ENCODE measurements around the gene LRRC3B. TPM values are rescaled to one million over a fixed set of nuclear protein-coding genes. Genes with fewer than 3 reads are reported as not detected.

LRRC3B gene
- total RNA-seq, 1 experiment from 2014 or later = not detected

- no peak for DNase-seq (ENCODE audit: low read depth)
Observed at GRCh38 chr3:26708501-26708900, 85.9 kb downstream of the LRRC3B start.

DNA sequence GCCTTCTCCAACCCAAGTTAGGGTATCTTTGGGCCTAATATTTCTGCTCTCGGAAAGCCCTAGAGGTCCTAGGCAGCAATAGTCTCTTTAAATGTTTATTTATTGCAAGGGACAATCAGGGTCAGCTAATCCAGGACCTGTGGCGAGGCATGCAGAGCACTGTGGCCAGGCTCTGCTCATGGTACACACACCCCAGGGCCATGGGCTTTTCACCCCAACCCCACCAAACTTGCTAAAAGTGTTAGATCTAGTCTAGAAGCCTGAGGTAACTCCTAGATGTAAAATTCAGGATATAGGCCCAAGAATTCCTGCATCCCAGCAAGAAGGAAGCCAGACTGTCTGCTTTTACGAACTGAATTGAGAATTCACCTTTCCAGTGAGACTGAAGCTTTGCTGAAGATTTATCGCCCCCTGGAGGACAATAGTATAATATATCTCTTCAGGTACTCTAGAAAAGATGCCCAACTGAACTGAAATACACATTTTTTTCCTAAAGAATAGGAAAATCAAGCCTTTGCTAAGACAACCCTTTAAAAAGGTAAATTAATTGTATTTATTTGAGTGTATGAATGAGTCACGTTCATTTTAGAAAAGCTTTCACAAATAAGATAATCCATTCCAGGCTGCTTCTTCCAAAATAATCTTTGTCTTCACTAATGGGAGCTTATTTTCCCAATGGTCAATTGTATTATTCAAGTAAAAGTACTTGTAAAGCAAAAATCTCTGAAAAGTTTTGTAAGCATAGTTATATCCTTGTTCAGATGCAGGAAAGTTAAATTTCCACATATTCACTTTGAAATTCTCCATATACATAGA is 89.8 kb downstream of the LRRC3B start:
- peak; percentile 16 for DNase-seq (ENCODE audit: low read depth)

- DNase-seq (ENCODE audit: low read depth) = no peak
Observed at GRCh38 chr3:26713091-26713490, 90.5 kb downstream of the LRRC3B start.

DNA sequence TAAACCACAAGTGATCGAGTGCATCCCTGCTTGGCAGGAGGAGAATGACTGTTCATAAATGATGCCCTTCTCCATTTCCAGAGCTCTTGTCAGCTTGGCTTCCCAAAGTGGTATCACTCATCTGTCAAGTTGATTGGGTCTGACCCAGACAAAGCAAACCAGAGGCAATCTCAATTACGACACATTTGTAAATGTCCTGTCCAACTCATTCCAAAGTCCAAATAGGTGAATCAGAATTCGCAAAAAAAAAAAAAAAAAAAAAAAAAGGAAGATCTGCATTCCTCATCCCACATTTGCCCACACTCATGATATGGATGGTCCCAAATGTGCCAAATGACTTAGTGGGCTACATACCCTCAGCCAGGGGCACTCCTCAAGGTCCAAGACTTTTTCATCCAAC is 91.9 kb downstream of the LRRC3B start:
- no peak for DNase-seq (ENCODE audit: low read depth)

DNA sequence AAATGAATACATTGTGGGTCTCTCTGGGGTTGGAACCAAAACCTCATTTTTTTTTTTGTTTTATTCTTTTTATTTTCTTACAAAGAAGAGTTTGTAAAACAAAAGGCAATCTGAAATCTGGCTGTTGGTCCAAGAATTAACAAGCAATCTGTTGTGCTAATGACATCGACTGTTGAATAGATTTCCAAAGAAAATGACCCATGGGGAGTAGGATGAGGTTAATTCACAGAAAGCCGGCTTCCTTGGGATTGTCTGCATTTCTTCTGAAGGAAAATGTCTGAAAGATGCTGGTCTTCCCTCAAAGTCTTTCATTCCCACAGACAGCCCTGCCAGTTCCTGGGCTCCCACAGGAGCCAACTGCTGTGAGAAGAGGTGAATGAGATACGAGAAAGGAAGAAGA is 92.9 kb downstream of the LRRC3B start:
- DNase-seq (ENCODE audit: low read depth) = no peak

DNA sequence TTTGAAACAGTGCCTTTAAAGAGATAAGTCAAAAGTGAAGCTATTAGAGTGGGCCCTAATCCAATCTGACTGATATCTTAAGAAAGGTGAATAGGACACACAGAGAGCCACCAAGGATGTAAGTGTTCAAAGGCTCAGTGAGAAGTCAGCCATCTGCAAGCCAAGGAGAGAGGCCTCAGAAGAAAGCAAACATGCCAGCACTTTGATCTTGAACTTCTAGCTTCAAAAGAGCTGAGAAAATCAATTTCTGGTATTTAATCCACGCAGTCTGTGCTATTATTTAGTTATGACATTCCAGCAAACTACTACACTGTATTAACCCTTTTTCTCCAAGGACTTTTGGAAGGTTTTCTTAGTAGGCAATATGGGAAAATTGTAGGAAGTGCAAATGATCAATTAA is 95.7 kb downstream of the LRRC3B start:
- DNase-seq (ENCODE audit: low read depth) = no peak

DNA sequence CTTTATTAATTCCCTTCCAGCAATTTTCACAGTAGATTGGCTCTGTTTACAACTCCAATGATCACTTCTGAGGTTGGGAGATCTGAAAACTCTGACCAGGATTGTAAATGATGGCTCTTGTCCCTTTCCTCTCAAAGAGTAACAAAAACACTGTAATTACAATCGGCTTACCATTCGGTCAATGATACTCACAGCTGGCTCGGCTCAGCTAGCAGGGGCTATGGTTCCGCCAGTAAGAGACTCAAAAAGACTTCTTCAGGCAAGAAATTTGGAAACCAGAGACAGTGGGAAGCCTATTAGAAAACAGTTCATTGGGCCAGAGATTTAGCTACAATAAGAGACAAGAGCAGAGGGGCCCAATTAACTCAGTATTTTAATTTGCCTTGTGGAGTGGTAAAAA is 96.6 kb downstream of the LRRC3B start:
- DNase-seq (ENCODE audit: low read depth) = no peak

DNA sequence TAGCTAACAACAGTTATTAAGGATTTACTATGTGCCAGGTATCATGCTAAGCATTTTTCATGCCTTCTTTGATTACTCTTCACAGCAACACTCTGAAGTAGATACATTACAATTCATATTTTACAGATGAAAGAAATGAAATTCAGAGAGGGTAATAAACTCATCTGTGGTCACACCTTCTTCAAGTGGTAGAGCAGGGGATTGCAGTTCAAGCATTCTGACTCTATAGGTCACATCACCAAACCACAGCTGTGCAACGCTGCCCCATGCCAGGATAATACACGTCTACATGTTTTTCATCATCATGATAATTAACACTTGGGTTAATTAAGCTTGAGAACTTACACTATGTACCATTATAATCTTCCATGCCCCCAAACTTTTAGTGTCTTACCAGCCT is 98.5 kb downstream of the LRRC3B start:
- no peak for DNase-seq (ENCODE audit: low read depth)

- no peak for DNase-seq (ENCODE audit: low read depth)
Observed at GRCh38 chr3:26731843-26732242, 109.3 kb downstream of the LRRC3B start.

- no peak for DNase-seq (ENCODE audit: low read depth)
Observed at GRCh38 chr3:26750263-26750662, 127.7 kb downstream of the LRRC3B start.

- DNase-seq (ENCODE audit: low read depth) = no peak
Observed at GRCh38 chr3:26752466-26752865, 129.9 kb downstream of the LRRC3B start.

DNA sequence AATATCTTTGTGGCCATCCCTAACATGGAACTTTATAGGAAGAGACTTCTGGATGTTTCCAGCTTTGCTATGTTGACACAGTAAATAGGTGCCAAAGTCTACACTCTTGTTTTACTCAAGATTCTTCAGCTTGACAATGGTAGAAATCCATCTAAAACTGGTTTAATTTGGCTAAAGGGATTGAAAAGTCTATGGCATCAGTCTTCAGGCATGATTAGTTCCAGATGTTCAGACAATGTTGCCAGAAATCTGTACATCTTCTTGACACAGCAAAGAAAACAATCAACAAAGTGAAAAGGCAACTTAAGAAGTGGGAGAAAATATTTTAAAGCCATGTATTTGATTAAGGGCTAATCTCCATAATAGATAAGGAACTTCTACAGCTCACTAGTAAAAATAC is 130.5 kb downstream of the LRRC3B start:
- peak; percentile 6 for DNase-seq (ENCODE audit: low read depth)

GRCh38 chr3:26757978-26758377 is 135.4 kb downstream of the LRRC3B start:
- no peak for DNase-seq (ENCODE audit: low read depth)

Measured in RPMI7951 (cell line).